ENCODE results near the gene ZEB2.

- TF ChIP-seq CTCF (IDR thresholded peaks at IDR 0.05; ENCODE audit: insufficient read depth, low read length, poor library complexity, severe bottlenecking) (no peak), EZH2phosphoT487 (conservative IDR thresholded peaks at IDR 0.05; ENCODE audit: low read length) (no peak)
These were observed 134.5 kb downstream of the ZEB2 start for GRCh38 chr2:144385381-144385780.

Data from SU-DHL-6 (cell line).